Mesenchymal stem cell (in vitro differentiated cells and primary cell): Measurements from ENCODE around the gene RNF123.

Experiments
- DNase-seq: peaks from one replicate; pipeline ENCODE4 v3.0.0-alpha.2; 2013
- H2AFZ ChIP-seq: one replicate; pipeline ENCODE4 v1.6.1; 2013; ENCODE audit warnings: low read depth, mild to moderate bottlenecking, control low read depth, inconsistent platforms, low read length, moderate library complexity
- H2AK5ac ChIP-seq: 2 replicates; pipeline ENCODE4 v1.6.1; 2013; ENCODE audit warnings: low read length, moderate library complexity, mild to moderate bottlenecking, inconsistent platforms; ENCODE audit not compliant: severe bottlenecking
- H2BK120ac ChIP-seq: one replicate; pipeline ENCODE4 v1.6.1; 2013; ENCODE audit warnings: low read depth, mild to moderate bottlenecking, inconsistent platforms, low read length, moderate library complexity
- H2BK12ac ChIP-seq, 2 experiments: one replicate each; pipeline ENCODE4 v1.6.1; 2013; ENCODE audit warnings: inconsistent platforms in 2 of 2, low read length in 2 of 2, mild to moderate bottlenecking in 2 of 2, moderate library complexity in 2 of 2, control low read depth in 1 of 2
- H2BK15ac ChIP-seq: one replicate; pipeline ENCODE4 v1.6.1; 2013; ENCODE audit warnings: mild to moderate bottlenecking, low read depth, inconsistent platforms; ENCODE audit not compliant: poor library complexity, severe bottlenecking
- H2BK5ac ChIP-seq: 2 replicates; pipeline ENCODE4 v1.6.1; 2013; ENCODE audit warnings: low read depth, mild to moderate bottlenecking, low read length, control low read depth, inconsistent platforms; ENCODE audit not compliant: poor library complexity, severe bottlenecking
- H3K14ac ChIP-seq, 2 experiments: one replicate each; pipeline ENCODE4 v1.6.1; 2013; ENCODE audit warnings: inconsistent platforms in 2 of 2, low read length in 2 of 2, control low read depth in 1 of 2, mild to moderate bottlenecking in 1 of 2, moderate library complexity in 1 of 2
- H3K18ac ChIP-seq, 2 experiments: one replicate each; pipeline ENCODE4 v1.6.1; 2013; ENCODE audit warnings: inconsistent platforms in 2 of 2, low read length in 2 of 2, control low read depth in 1 of 2, low read depth in 1 of 2, mild to moderate bottlenecking in 1 of 2
- H3K23ac ChIP-seq, 2 experiments: one replicate each; pipeline ENCODE4 v1.6.1; 2013; ENCODE audit warnings: inconsistent platforms in 2 of 2, low read length in 2 of 2, mild to moderate bottlenecking in 2 of 2, moderate library complexity in 2 of 2, control low read depth in 1 of 2
- H3K27ac ChIP-seq: 2 replicates; pipeline ENCODE4 v1.5.1; 2013; ENCODE audit warnings: mild to moderate bottlenecking, moderate library complexity, low read length, control low read depth, inconsistent platforms; ENCODE audit not compliant: poor library complexity, severe bottlenecking
- H3K27me3 ChIP-seq, 2 experiments: 2 replicates each; pipeline versions ENCODE4 v1.6.1 to v1.7.0; 2013; ENCODE audit warnings: low read length in 2 of 2, mild to moderate bottlenecking in 2 of 2, moderate library complexity in 2 of 2, control low read depth in 1 of 2, inconsistent platforms in 1 of 2; ENCODE audit not compliant: control insufficient read depth in 1 of 2, insufficient read depth in 1 of 2
- H3K36me3 ChIP-seq, 2 experiments: 2 replicates each; pipeline versions ENCODE4 v1.6.1 to v1.7.0; 2013; ENCODE audit warnings: low read length in 2 of 2, control low read depth in 1 of 2, inconsistent platforms in 1 of 2, low read depth in 1 of 2, mild to moderate bottlenecking in 1 of 2; ENCODE audit not compliant: insufficient read depth in 2 of 2, control insufficient read depth in 1 of 2
- H3K4ac ChIP-seq, 2 experiments: one replicate each; pipeline ENCODE4 v1.6.1; 2013; ENCODE audit warnings: inconsistent platforms in 2 of 2, low read length in 2 of 2, mild to moderate bottlenecking in 2 of 2, moderate library complexity in 2 of 2, control low read depth in 1 of 2, low read depth in 1 of 2
- H3K4me1 ChIP-seq: 2 replicates; pipeline ENCODE4 v1.6.1; 2013; ENCODE audit warnings: low read depth, low read length, control low read depth; ENCODE audit not compliant: control insufficient read depth, insufficient read depth
- H3K4me2 ChIP-seq: 2 replicates; pipeline ENCODE4 v1.6.1; 2013; ENCODE audit warnings: low read length, mild to moderate bottlenecking, inconsistent platforms; ENCODE audit not compliant: poor library complexity, severe bottlenecking
- H3K4me3 ChIP-seq, 2 experiments: 2 replicates each; pipeline versions ENCODE4 v1.5.1 to v1.7.0; 2013; ENCODE audit warnings: low read length in 2 of 2, mild to moderate bottlenecking in 2 of 2, control low read depth in 1 of 2, low read depth in 1 of 2; ENCODE audit not compliant: insufficient read depth in 1 of 2
- H3K79me1 ChIP-seq: replicated peaks from 2 replicates; pipeline ENCODE4 v1.6.1; 2013; ENCODE audit warnings: mild to moderate bottlenecking, control low read depth, low read length, inconsistent platforms; ENCODE audit not compliant: poor library complexity, severe bottlenecking
- H3K9ac ChIP-seq: 2 replicates; pipeline ENCODE4 v1.7.0; 2013; ENCODE audit warnings: mild to moderate bottlenecking, low read length, moderate library complexity
- H3K9me3 ChIP-seq: 2 replicates; pipeline ENCODE4 v1.7.0; 2013; ENCODE audit warnings: mild to moderate bottlenecking, low read length; ENCODE audit not compliant: control insufficient read depth
- H4K8ac ChIP-seq: one replicate; pipeline ENCODE4 v1.6.1; 2013; ENCODE audit warnings: inconsistent platforms, mild to moderate bottlenecking, low read length, moderate library complexity
- H4K91ac ChIP-seq: one replicate; pipeline ENCODE4 v1.6.1; 2013; ENCODE audit warnings: mild to moderate bottlenecking, low read length, inconsistent platforms
- whole genome bisulfite sequencing: methylation state at CpG from one replicate; pipeline ENCODE4 v1.1.7; 2013; ENCODE audit warnings: mixed read lengths; 5-methylcytosine and 5-hydroxymethylcytosine counted together

The RNF123 gene

GRCh38 chr3:49720855-49721595, 31.7 kb downstream of the RNF123 start:
- H2BK15ac ChIP-seq, result no peak overlapping the region
- H3K27me3 ChIP-seq, result no peaks in the 10 kb centered on the region
- 93% methylated on average over 3 of the region's 4 CpGs for WGBS
- no peak overlapping the region for H2AFZ ChIP-seq
- H3K4ac ChIP-seq, result no peak overlapping the region
- H3K27ac ChIP-seq, result no peak overlapping the region
- H3K23ac ChIP-seq, result no peak overlapping the region
- no peak overlapping the region for H2BK120ac ChIP-seq
- peaks cover 41 to 70% of the 10 kb centered on the region in 2 experiments for H3K36me3 ChIP-seq
- no peak overlapping the region for H2BK5ac ChIP-seq
- H3K14ac ChIP-seq, result no peak overlapping the region
- peaks cover 23% of the 10 kb centered on the region for H3K79me1 ChIP-seq
- no peaks in the 10 kb centered on the region for H3K9me3 ChIP-seq
- no peak overlapping the region for H4K8ac ChIP-seq
- DNase-seq, result no peak
- no peak overlapping the region for H3K4me2 ChIP-seq
- H3K4me1 ChIP-seq, result peaks cover 33% of the 10 kb centered on the region
- no peak overlapping the region for H3K4me3 ChIP-seq
- H3K9ac ChIP-seq, result no peak overlapping the region
- H3K18ac ChIP-seq, result no peak overlapping the region
- H2AK5ac ChIP-seq, result no peak overlapping the region
- H4K91ac ChIP-seq, result no peak overlapping the region
- no peak overlapping the region for H2BK12ac ChIP-seq

- no peak overlapping the region for H2BK15ac ChIP-seq
- H3K4me3 ChIP-seq, result no peak overlapping the region
- no peak overlapping the region for H2AFZ ChIP-seq
- no peak overlapping the region for H4K91ac ChIP-seq
- H3K14ac ChIP-seq, result no peak overlapping the region
- no peak overlapping the region for H3K18ac ChIP-seq
- no peak overlapping the region for H2BK120ac ChIP-seq
- no peak overlapping the region for H3K4me2 ChIP-seq
- H3K9ac ChIP-seq, result no peak overlapping the region
- no peak for DNase-seq
- no peak overlapping the region for H3K4ac ChIP-seq
- WGBS, result 96% methylated on average over 9 of the region's 9 CpGs
- H3K4me1 ChIP-seq, result peaks cover 33% of the 10 kb centered on the region
- H2BK12ac ChIP-seq, result no peak overlapping the region
- H3K23ac ChIP-seq, result no peak overlapping the region
- H3K9me3 ChIP-seq, result no peaks in the 10 kb centered on the region
- peaks cover 44 to 70% of the 10 kb centered on the region in 2 experiments for H3K36me3 ChIP-seq
- no peak overlapping the region for H2AK5ac ChIP-seq
- H2BK5ac ChIP-seq, result no peak overlapping the region
- no peak overlapping the region for H3K27ac ChIP-seq
- H4K8ac ChIP-seq, result no peak overlapping the region
- H3K27me3 ChIP-seq, result no peaks in the 10 kb centered on the region
- H3K79me1 ChIP-seq, result peaks cover 28% of the 10 kb centered on the region
Observed at GRCh38 chr3:49721596-49721895, 32.2 kb downstream of the RNF123 start.

- H3K23ac ChIP-seq, result no peak overlapping the region
- no peak overlapping the region for H3K14ac ChIP-seq
- H3K36me3 ChIP-seq, result peaks cover 50 to 71% of the 10 kb centered on the region in 2 experiments
- peak overlapping the region; percentile 14 for H4K91ac ChIP-seq
- H3K27ac ChIP-seq, result no peak overlapping the region
- H3K9me3 ChIP-seq, result no peaks in the 10 kb centered on the region
- no peak overlapping the region for H2AK5ac ChIP-seq
- H3K4me1 ChIP-seq, result peaks cover 33% of the 10 kb centered on the region
- H3K4ac ChIP-seq, result no peak overlapping the region
- 96% methylated on average over 26 of the region's 26 CpGs for WGBS
- H2BK5ac ChIP-seq, result no peak overlapping the region
- H2BK15ac ChIP-seq, result no peak overlapping the region
- no peaks in the 10 kb centered on the region for H3K27me3 ChIP-seq
- peak overlapping the region; percentile 98 for H3K9ac ChIP-seq
- no peak overlapping the region for H2AFZ ChIP-seq
- H4K8ac ChIP-seq, result no peak overlapping the region
- no peak overlapping the region for H3K4me2 ChIP-seq
- no peak overlapping the region for H2BK120ac ChIP-seq
- H2BK12ac ChIP-seq, result peak overlapping the region in 1 of 2 experiments; percentile 29
- no peak overlapping the region for H3K18ac ChIP-seq
- no peak for DNase-seq
- peaks cover 33% of the 10 kb centered on the region for H3K79me1 ChIP-seq
- H3K4me3 ChIP-seq, result peak overlapping the region in 1 of 2 experiments; percentile 92
Observed at GRCh38 chr3:49721896-49722781, 32.8 kb downstream of the RNF123 start.

GRCh38 chr3:49722896-49723295, 33.5 kb downstream of the RNF123 start:
- no peak overlapping the region for H3K23ac ChIP-seq
- DNase-seq, result no peak
- no peak overlapping the region for H3K14ac ChIP-seq
- 83% methylated on average over 8 of the region's 8 CpGs for WGBS
- H3K4me3 ChIP-seq, result peak overlapping the region; percentile 84 to 92
- H2BK5ac ChIP-seq, result no peak overlapping the region
- H3K4me2 ChIP-seq, result peak overlapping the region; percentile 57
- H4K8ac ChIP-seq, result no peak overlapping the region
- H4K91ac ChIP-seq, result no peak overlapping the region
- no peak overlapping the region for H2BK120ac ChIP-seq
- H3K4me1 ChIP-seq, result peaks cover 33% of the 10 kb centered on the region
- H2AFZ ChIP-seq, result no peak overlapping the region
- H3K9me3 ChIP-seq, result no peaks in the 10 kb centered on the region
- no peak overlapping the region for H3K27ac ChIP-seq
- H2BK12ac ChIP-seq, result no peak overlapping the region
- no peak overlapping the region for H2BK15ac ChIP-seq
- no peak overlapping the region for H3K18ac ChIP-seq
- H3K4ac ChIP-seq, result no peak overlapping the region
- H3K27me3 ChIP-seq, result no peaks in the 10 kb centered on the region
- H3K9ac ChIP-seq, result peak overlapping the region; percentile 98
- no peak overlapping the region for H2AK5ac ChIP-seq
- peaks cover 57 to 71% of the 10 kb centered on the region in 2 experiments for H3K36me3 ChIP-seq
- H3K79me1 ChIP-seq, result peaks cover 37% of the 10 kb centered on the region
